Cardiac muscle cell (in vitro differentiated cells and primary cell): ENCODE measurements around the gene SLC27A4. TPM values are rescaled to one million over a fixed set of nuclear protein-coding genes. Genes with fewer than 3 reads are reported as not detected.

Experiments used
- DNase-seq, 2 donors: peaks; one replicate each; pipeline versions ENCODE4 v3.0.0 to v3.0.0-alpha.2; 2010 to 2017; ENCODE audit warnings: low read depth in 1 of 2, low spot score in 1 of 2
- H3K27ac ChIP-seq: fragments of 200-600 bp; sonication (generic); 2 replicates; pipeline ENCODE4 v1.5.1; 2016
- H3K27me3 ChIP-seq: fragments of 200-600 bp; sonication (generic); 2 replicates; pipeline ENCODE4 v1.6.0; 2016; ENCODE audit warnings: control low read depth
- H3K36me3 ChIP-seq: fragments of 200-600 bp; sonication (generic); 2 replicates; pipeline ENCODE4 v1.5.1; 2016; ENCODE audit warnings: control low read depth
- H3K4me1 ChIP-seq: fragments of 200-600 bp; sonication (generic); 2 replicates; pipeline ENCODE4 v1.8.1; 2017; ENCODE audit warnings: low read depth, mild to moderate bottlenecking, mixed run types
- H3K4me3 ChIP-seq: fragments of 200-600 bp; sonication (generic); 2 replicates; pipeline ENCODE4 v1.5.1; 2016; ENCODE audit warnings: mild to moderate bottlenecking
- H3K9me3 ChIP-seq: fragments of 200-600 bp; sonication (generic); 2 replicates; pipeline ENCODE4 v1.5.1; 2017; ENCODE audit warnings: low read depth, mild to moderate bottlenecking, control low read depth
- CTCF ChIP-seq: IDR thresholded peaks from 2 replicates; pipeline ENCODE4 v1.5.1; 2012; ENCODE audit warnings: low read depth, mild to moderate bottlenecking, low read length
- polyA plus RNA-seq: library from polyadenylated mRNA; unstranded; fragments of >200 nt; fragmentation: Nextera tagmentation; extraction: Ambion mirVana; gene quantifications from 2 replicates; pipeline ENCODE4 v1.2.1, GENCODE V29; 2016
- total RNA-seq: library from RNA; depleted of rRNA; stranded (reverse); fragments of >200 nt; gene quantifications from 2 replicates; pipeline ENCODE4 v1.2.3, GENCODE V29; 2016

The SLC27A4 gene
- total and polyA plus RNA-seq, 2 experiments from 2014 or later = 16.9 to 17.8 TPM

GRCh38 chr9:128374221-128374675 lies 33.9 kb downstream of the SLC27A4 start:
- Histone ChIP-seq H3K4me1 (peaks cover 7% of the 10 kb centered on the region), H3K36me3 (peaks cover 2% of the 10 kb centered on the region), H3K4me3 (no peak overlapping the region), H3K9me3 (no peaks in the 10 kb centered on the region), H3K27me3 (no peaks in the 10 kb centered on the region), H3K27ac (no peak overlapping the region)
- no peak for DNase-seq
- no peak for TF ChIP-seq CTCF

GRCh38 chr9:128375865-128376264 lies 35.5 kb downstream of the SLC27A4 start:
- peaks cover 7% of the 10 kb centered on the region for H3K4me1 ChIP-seq
- H3K27ac ChIP-seq = no peak overlapping the region
- H3K27me3 ChIP-seq = no peaks in the 10 kb centered on the region
- DNase-seq = no peak
- H3K9me3 ChIP-seq = no peaks in the 10 kb centered on the region
- no peak overlapping the region for H3K4me3 ChIP-seq
- H3K36me3 ChIP-seq = peaks cover 2% of the 10 kb centered on the region
- TF ChIP-seq CTCF = no peak

GRCh38 chr9:128382261-128382660 lies 41.9 kb downstream of the SLC27A4 start:
- no peak overlapping the region for H3K4me3 ChIP-seq
- H3K4me1 ChIP-seq = no peaks in the 10 kb centered on the region
- no peak overlapping the region for H3K27ac ChIP-seq
- TF ChIP-seq CTCF = no peak
- H3K9me3 ChIP-seq = no peaks in the 10 kb centered on the region
- H3K27me3 ChIP-seq = no peaks in the 10 kb centered on the region
- H3K36me3 ChIP-seq = peaks cover 3% of the 10 kb centered on the region
- no peak for DNase-seq

- no peaks in the 10 kb centered on the region for H3K27me3 ChIP-seq
- H3K9me3 ChIP-seq = no peaks in the 10 kb centered on the region
- H3K27ac ChIP-seq = no peak overlapping the region
- H3K36me3 ChIP-seq = peaks cover 9% of the 10 kb centered on the region
- no peak for TF ChIP-seq CTCF
- no peak overlapping the region for H3K4me3 ChIP-seq
- no peaks in the 10 kb centered on the region for H3K4me1 ChIP-seq
- DNase-seq = no peak
Measured at GRCh38 chr9:128383007-128383753, 42.9 kb downstream of the SLC27A4 start.

GRCh38 chr9:128383791-128384190 lies 43.5 kb downstream of the SLC27A4 start:
- DNase-seq = no peak
- Histone ChIP-seq H3K36me3 (peaks cover 14% of the 10 kb centered on the region), H3K27me3 (no peaks in the 10 kb centered on the region), H3K4me1 (no peaks in the 10 kb centered on the region), H3K27ac (no peak overlapping the region), H3K4me3 (no peak overlapping the region), H3K9me3 (no peaks in the 10 kb centered on the region)
- TF ChIP-seq CTCF = no peak
